ENCODE data around the gene CSK.
A peak's percentile ranks its signal among the peaks of the same experiment; 100 is the strongest.

Gene CSK

DNA sequence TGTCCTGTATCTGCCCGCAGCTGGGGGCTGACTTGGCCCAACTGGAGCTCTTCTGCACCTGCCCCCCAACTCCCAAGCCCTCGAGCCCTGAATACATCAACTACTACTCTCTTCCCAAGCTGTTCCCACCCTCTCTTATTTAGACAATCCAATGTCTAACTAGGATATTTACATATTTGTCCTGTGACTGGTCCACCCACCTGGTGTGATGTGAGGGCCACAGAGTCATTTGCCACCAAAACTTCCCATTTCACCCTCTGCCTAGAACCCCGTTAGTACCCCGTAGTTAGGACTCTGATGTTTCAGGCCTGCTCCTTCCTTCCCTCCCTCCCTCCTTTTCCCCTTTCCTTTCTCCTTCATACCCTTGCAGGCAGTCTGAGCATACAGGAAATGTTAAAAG is 50.9 kb downstream of the CSK start:
- no peak for DNase-seq
- Histone ChIP-seq H2AFZ (ENCODE audit: low read length) (no peak overlapping the region), H3K9ac (ENCODE audit: low read length) (no peak overlapping the region), H3K27ac (ENCODE audit: low read length) (no peak overlapping the region), H3K36me3 (replicated peaks; ENCODE audit: insufficient read depth, low read length) (no peaks in the 10 kb centered on the region), H3K4me2 (ENCODE audit: low read depth, low read length) (no peak overlapping the region), H3K9me2 (replicated peaks; ENCODE audit: insufficient read depth, low read length) (no peaks in the 10 kb centered on the region), H3K4me1 (ENCODE audit: low read length) (no peaks in the 10 kb centered on the region), H3F3A (ENCODE audit: insufficient read depth, low read length) (no peaks in the 10 kb centered on the region), H3K4me3 (ENCODE audit: low read length) (no peak overlapping the region), H3K9me3 (replicated peaks; ENCODE audit: insufficient read depth, low read length) (no peaks in the 10 kb centered on the region), H4K20me1 (ENCODE audit: insufficient read depth, low read length) (no peaks in the 10 kb centered on the region), H3K79me2 (ENCODE audit: low read length) (no peaks in the 10 kb centered on the region), H3K27me3 (replicated peaks; ENCODE audit: insufficient read depth, low read length) (peaks cover 28% of the 10 kb centered on the region)
- TF ChIP-seq, protein P1, sequence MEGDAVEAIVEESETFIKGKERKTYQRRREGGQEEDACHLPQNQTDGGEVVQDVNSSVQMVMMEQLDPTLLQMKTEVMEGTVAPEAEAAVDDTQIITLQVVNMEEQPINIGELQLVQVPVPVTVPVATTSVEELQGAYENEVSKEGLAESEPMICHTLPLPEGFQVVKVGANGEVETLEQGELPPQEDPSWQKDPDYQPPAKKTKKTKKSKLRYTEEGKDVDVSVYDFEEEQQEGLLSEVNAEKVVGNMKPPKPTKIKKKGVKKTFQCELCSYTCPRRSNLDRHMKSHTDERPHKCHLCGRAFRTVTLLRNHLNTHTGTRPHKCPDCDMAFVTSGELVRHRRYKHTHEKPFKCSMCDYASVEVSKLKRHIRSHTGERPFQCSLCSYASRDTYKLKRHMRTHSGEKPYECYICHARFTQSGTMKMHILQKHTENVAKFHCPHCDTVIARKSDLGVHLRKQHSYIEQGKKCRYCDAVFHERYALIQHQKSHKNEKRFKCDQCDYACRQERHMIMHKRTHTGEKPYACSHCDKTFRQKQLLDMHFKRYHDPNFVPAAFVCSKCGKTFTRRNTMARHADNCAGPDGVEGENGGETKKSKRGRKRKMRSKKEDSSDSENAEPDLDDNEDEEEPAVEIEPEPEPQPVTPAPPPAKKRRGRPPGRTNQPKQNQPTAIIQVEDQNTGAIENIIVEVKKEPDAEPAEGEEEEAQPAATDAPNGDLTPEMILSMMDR (IDR thresholded peaks at IDR 0.05; ENCODE audit: low read length) = no peak
- TF ChIP-seq EZH2 (optimal IDR thresholded peaks at IDR 0.05; ENCODE audit: low read depth, low read length) (no peak), EZH2phosphoT487 (IDR thresholded peaks at IDR 0.05; ENCODE audit: low read length) (no peak)

DNA sequence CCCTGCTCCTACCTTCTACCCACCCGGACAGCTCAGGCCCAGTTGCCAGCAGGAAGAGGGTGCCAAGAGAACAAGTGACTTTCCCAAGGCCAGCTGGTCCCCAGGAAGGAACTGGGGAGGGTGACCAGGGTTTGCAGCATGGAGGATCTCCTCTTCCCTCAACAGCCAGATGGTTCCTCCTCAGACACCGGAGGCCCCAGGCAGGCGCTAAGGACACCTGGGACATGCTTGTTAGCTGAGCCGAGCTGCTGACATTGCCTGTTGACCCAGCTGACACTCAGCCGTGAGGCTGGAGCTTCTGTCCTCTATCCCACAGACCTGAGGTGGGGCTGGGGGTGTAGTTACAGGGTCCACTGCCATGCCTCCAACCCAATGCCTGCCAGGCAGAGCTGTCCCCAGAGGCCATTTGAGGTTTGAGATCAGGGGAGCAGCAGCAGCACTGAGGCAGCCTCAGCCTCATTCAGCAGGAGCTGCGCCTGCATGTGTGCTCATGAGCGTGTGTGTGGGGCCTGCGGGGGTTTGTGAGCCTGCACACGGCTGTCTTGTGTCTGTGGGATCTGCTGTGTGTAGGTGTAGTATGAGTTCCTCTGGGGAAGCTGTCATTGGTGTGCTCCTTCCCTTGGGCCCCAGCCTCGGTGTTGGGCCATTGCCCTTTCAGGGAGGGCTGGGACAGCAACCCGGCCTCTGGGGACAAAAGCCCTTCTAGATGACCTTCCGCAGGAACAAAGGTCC is 51.7 kb downstream of the CSK start:
- Histone ChIP-seq H3K27ac (ENCODE audit: low read length) (no peak overlapping the region), H3K9me3 (replicated peaks; ENCODE audit: insufficient read depth, low read length) (no peaks in the 10 kb centered on the region), H3K4me3 (ENCODE audit: low read length) (no peak overlapping the region), H3K27me3 (replicated peaks; ENCODE audit: insufficient read depth, low read length) (peaks cover 21% of the 10 kb centered on the region), H3K36me3 (replicated peaks; ENCODE audit: insufficient read depth, low read length) (no peaks in the 10 kb centered on the region), H4K20me1 (ENCODE audit: insufficient read depth, low read length) (no peaks in the 10 kb centered on the region), H3K4me2 (ENCODE audit: low read depth, low read length) (no peak overlapping the region), H2AFZ (ENCODE audit: low read length) (no peak overlapping the region), H3F3A (ENCODE audit: insufficient read depth, low read length) (no peaks in the 10 kb centered on the region), H3K9me2 (replicated peaks; ENCODE audit: insufficient read depth, low read length) (no peaks in the 10 kb centered on the region), H3K9ac (ENCODE audit: low read length) (no peak overlapping the region), H3K4me1 (ENCODE audit: low read length) (no peaks in the 10 kb centered on the region), H3K79me2 (ENCODE audit: low read length) (no peaks in the 10 kb centered on the region)
- TF ChIP-seq EZH2phosphoT487 (IDR thresholded peaks at IDR 0.05; ENCODE audit: low read length) (no peak), EZH2 (optimal IDR thresholded peaks at IDR 0.05; ENCODE audit: low read depth, low read length) (no peak)
- TF ChIP-seq, protein P1 (IDR thresholded peaks at IDR 0.05; ENCODE audit: low read length) = no peak
- no peak for DNase-seq

DNA sequence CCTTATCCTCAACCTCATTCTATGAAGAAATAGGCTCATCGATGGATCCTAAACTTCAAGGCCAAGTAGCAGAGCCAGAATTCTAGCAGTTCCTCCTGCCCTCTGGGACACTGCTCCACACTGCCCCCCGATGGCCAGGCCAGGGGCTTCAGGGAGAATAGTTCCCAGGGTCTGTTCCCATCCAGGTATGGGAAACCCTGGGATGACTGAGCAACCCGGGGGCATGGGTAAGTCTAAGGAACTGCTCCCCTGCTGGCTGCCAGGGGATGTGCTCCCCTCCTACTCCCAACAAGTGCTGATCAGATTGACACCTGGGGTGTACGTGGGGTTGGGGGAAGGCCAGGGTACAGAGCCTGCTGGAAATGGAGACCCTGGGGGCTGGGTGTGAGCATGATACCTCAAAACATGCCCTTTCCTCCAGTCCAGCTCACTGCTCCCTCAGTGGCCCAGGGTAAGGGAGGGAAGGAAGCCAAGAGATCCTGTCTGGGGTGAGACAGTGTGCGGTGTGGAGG is 53.5 kb downstream of the CSK start:
- H3K4me2 ChIP-seq (ENCODE audit: low read depth, low read length) = no peak overlapping the region
- TF ChIP-seq EZH2 (optimal IDR thresholded peaks at IDR 0.05; ENCODE audit: low read depth, low read length) = no peak
- no peak for TF ChIP-seq EZH2phosphoT487 (IDR thresholded peaks at IDR 0.05; ENCODE audit: low read length)
- TF ChIP-seq, protein P1 (IDR thresholded peaks at IDR 0.05; ENCODE audit: low read length) = peak; percentile 84
- H3F3A ChIP-seq (ENCODE audit: insufficient read depth, low read length) = no peaks in the 10 kb centered on the region
- no peak overlapping the region for H3K27ac ChIP-seq (ENCODE audit: low read length)
- H3K79me2 ChIP-seq (ENCODE audit: low read length) = no peaks in the 10 kb centered on the region
- no peaks in the 10 kb centered on the region for H3K4me1 ChIP-seq (ENCODE audit: low read length)
- H3K27me3 ChIP-seq (replicated peaks; ENCODE audit: insufficient read depth, low read length) = peaks cover 10% of the 10 kb centered on the region; the same call in 1 of the 2 replicates
- H3K9me3 ChIP-seq (replicated peaks; ENCODE audit: insufficient read depth, low read length) = no peaks in the 10 kb centered on the region
- peak; percentile 46 for DNase-seq
- no peak overlapping the region for H3K4me3 ChIP-seq (ENCODE audit: low read length)
- no peak overlapping the region for H3K9ac ChIP-seq (ENCODE audit: low read length)
- H4K20me1 ChIP-seq (ENCODE audit: insufficient read depth, low read length) = no peaks in the 10 kb centered on the region
- no peaks in the 10 kb centered on the region for H3K36me3 ChIP-seq (replicated peaks; ENCODE audit: insufficient read depth, low read length)
- H2AFZ ChIP-seq (ENCODE audit: low read length) = no peak overlapping the region
- no peaks in the 10 kb centered on the region for H3K9me2 ChIP-seq (replicated peaks; ENCODE audit: insufficient read depth, low read length)
